NCI-H2029 treated with DMSO at 0.1 percent for 48 hours (cell line): ENCODE results near the gene GSPT1.
"Not testable (repeated sequence)": the region's sequence is repeated elsewhere in the genome, so short reads cannot be mapped to it uniquely, and the experiment has no call there.

ENCODE experiments used
- DNase-seq: peaks from one replicate; lab custom pipeline; 2025; lab: John Stamatoyannopoulos, UW

GSPT1 gene

GRCh38 chr16:11915644-11916523 is at the start of gene GSPT1:
TSS of gene GSPT1 (minus strand) at chr16:11915956. CDS start at chr16:11915720, 236 bp downstream.
- peak; percentile 91 for DNase-seq

GRCh38 chr16:11964761-11965551 is 49.2 kb upstream of the GSPT1 start, which contains the start of gene TNFRSF17:
TSS of gene TNFRSF17 (plus strand) at chr16:11965210. CDS start at chr16:11965325, 115 bp downstream.
- DNase-seq, result no peak

GRCh38 chr16:11963706-11964105 is 48.0 kb upstream of the GSPT1 start:
- no peak for DNase-seq

GRCh38 chr16:11962978-11963377 is 47.2 kb upstream of the GSPT1 start:
- not testable (repeated sequence) for DNase-seq

GRCh38 chr16:11962457-11962856 is 46.7 kb upstream of the GSPT1 start:
- not testable (repeated sequence) for DNase-seq

GRCh38 chr16:11957591-11958395 is 42.0 kb upstream of the GSPT1 start:
- no peak for DNase-seq

- DNase-seq, result no peak
Measured at GRCh38 chr16:11956558-11956957, 40.8 kb upstream of the GSPT1 start.

GRCh38 chr16:11955713-11956123 is 40.0 kb upstream of the GSPT1 start:
- DNase-seq, result no peak

GRCh38 chr16:11953576-11953975 is 37.8 kb upstream of the GSPT1 start:
- DNase-seq, result not testable (repeated sequence)

GRCh38 chr16:11950388-11950787 is 34.6 kb upstream of the GSPT1 start:
- DNase-seq, result no peak

GRCh38 chr16:11949527-11949926 is 33.8 kb upstream of the GSPT1 start:
- DNase-seq, result no peak

GRCh38 chr16:11948819-11949218 is 33.1 kb upstream of the GSPT1 start:
- no peak for DNase-seq

GRCh38 chr16:11946433-11946832 is 30.7 kb upstream of the GSPT1 start:
- no peak for DNase-seq

GRCh38 chr16:11941945-11942344 is 26.2 kb upstream of the GSPT1 start, which contains the start of gene NPIPB2:
TSS of gene NPIPB2 (minus strand) at chr16:11942045. CDS start at chr16:11942045, 0 bp downstream.
- not testable (repeated sequence) for DNase-seq

- DNase-seq, result not testable (repeated sequence)
Measured at GRCh38 chr16:11927350-11927749, 11.6 kb upstream of the GSPT1 start.

GRCh38 chr16:11924046-11924445 is 8.3 kb upstream of the GSPT1 start:
- DNase-seq, result not testable (repeated sequence)

GRCh38 chr16:11916524-11917285 is 949 bp upstream of the GSPT1 start:
- peak; percentile 80 for DNase-seq

GRCh38 chr16:11915114-11915643 is 577 bp downstream of the GSPT1 start:
- no peak for DNase-seq

GRCh38 chr16:11914210-11915113 is 1.3 kb downstream of the GSPT1 start:
- DNase-seq, result no peak
